Measurements from ENCODE around the gene GPRC5D.

GPRC5D gene

GRCh38 chr12:12908711-12909110, 43.3 kb downstream of the GPRC5D start:
- TF ChIP-seq SPI1 (IDR thresholded peaks at IDR 0.05; ENCODE audit: borderline replicate concordance, low read depth) (no peak), REST (IDR thresholded peaks at IDR 0.05; ENCODE audit: insufficient replicate concordance, low read depth) (no peak), CTCF (IDR thresholded peaks at IDR 0.05; ENCODE audit: insufficient read depth, low read length) (no peak), GABPA (IDR thresholded peaks at IDR 0.05; ENCODE audit: low read depth) (no peak), POLR2AphosphoS5 (IDR thresholded peaks at IDR 0.05; ENCODE audit: low read depth) (no peak)
- H3K4me3 ChIP-seq (replicated peaks; ENCODE audit: insufficient read depth, low read length): no peak overlapping the region
- DNase-seq (ENCODE audit: low read depth in 1 of 2, low spot score in 1 of 2): no peak
- H3K27ac ChIP-seq (replicated peaks): no peak overlapping the region
- H3K27me3 ChIP-seq (ENCODE audit: insufficient read depth, poor library complexity, severe bottlenecking): no peaks in the 10 kb centered on the region

DNA sequence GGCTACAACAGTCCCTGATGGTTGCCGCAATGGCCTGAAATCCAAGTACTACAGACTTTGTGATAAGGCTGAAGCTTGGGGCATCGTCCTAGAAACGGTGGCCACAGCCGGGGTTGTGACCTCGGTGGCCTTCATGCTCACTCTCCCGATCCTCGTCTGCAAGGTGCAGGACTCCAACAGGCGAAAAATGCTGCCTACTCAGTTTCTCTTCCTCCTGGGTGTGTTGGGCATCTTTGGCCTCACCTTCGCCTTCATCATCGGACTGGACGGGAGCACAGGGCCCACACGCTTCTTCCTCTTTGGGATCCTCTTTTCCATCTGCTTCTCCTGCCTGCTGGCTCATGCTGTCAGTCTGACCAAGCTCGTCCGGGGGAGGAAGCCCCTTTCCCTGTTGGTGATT, 43.7 kb downstream of the GPRC5D start:
- DNase-seq (ENCODE audit: low read depth in 1 of 2, low spot score in 1 of 2): no peak
- TF ChIP-seq POLR2AphosphoS5 (IDR thresholded peaks at IDR 0.05; ENCODE audit: low read depth) (no peak), CTCF (IDR thresholded peaks at IDR 0.05; ENCODE audit: insufficient read depth, low read length) (no peak), GABPA (IDR thresholded peaks at IDR 0.05; ENCODE audit: low read depth) (no peak), REST (IDR thresholded peaks at IDR 0.05; ENCODE audit: insufficient replicate concordance, low read depth) (no peak), SPI1 (IDR thresholded peaks at IDR 0.05; ENCODE audit: borderline replicate concordance, low read depth) (no peak)
- Histone ChIP-seq H3K27me3 (ENCODE audit: insufficient read depth, poor library complexity, severe bottlenecking) (no peaks in the 10 kb centered on the region), H3K27ac (replicated peaks) (no peak overlapping the region), H3K4me3 (replicated peaks; ENCODE audit: insufficient read depth, low read length) (no peak overlapping the region)

GRCh38 chr12:12907552-12907951, 44.4 kb downstream of the GPRC5D start:
- no peak for TF ChIP-seq SPI1 (IDR thresholded peaks at IDR 0.05; ENCODE audit: borderline replicate concordance, low read depth)
- TF ChIP-seq POLR2AphosphoS5 (IDR thresholded peaks at IDR 0.05; ENCODE audit: low read depth): no peak
- TF ChIP-seq CTCF (IDR thresholded peaks at IDR 0.05; ENCODE audit: insufficient read depth, low read length): no peak
- TF ChIP-seq REST (IDR thresholded peaks at IDR 0.05; ENCODE audit: insufficient replicate concordance, low read depth): no peak
- no peak for TF ChIP-seq GABPA (IDR thresholded peaks at IDR 0.05; ENCODE audit: low read depth)
- DNase-seq (ENCODE audit: low read depth in 1 of 2, low spot score in 1 of 2): no peak
- Histone ChIP-seq H3K4me3 (replicated peaks; ENCODE audit: insufficient read depth, low read length) (no peak overlapping the region), H3K27ac (replicated peaks) (no peak overlapping the region), H3K27me3 (ENCODE audit: insufficient read depth, poor library complexity, severe bottlenecking) (no peaks in the 10 kb centered on the region)
